Colonic mucosa (tissue), 4 donors: Measurements from ENCODE around the gene VIT. TPM values are rescaled to one million over a fixed set of nuclear protein-coding genes. Genes with fewer than 3 reads are reported as not detected.

ENCODE experiments used
- DNase-seq: peaks from one replicate; pipeline ENCODE4 v3.0.0-alpha.2; 2020
- H3K27ac ChIP-seq: fragments of 200-600 bp; one replicate; pipeline ENCODE4 v1.8.0; 2021
- H3K27me3 ChIP-seq: fragments of 200-600 bp; one replicate; pipeline ENCODE4 v1.8.0; 2021
- H3K36me3 ChIP-seq: fragments of 200-600 bp; one replicate; pipeline ENCODE4 v1.8.0; 2021
- H3K4me1 ChIP-seq: fragments of 200-600 bp; one replicate; pipeline ENCODE4 v1.8.0; 2021; ENCODE audit warnings: mild to moderate bottlenecking
- H3K4me3 ChIP-seq: fragments of 200-600 bp; one replicate; pipeline ENCODE4 v1.8.0; 2021
- H3K9ac ChIP-seq, 2 donors: one replicate each; pipeline ENCODE4 v1.7.0; 2013; ENCODE audit warnings: control low read depth in 2 of 2, low read depth in 2 of 2, low read length in 2 of 2
- H3K9me3 ChIP-seq: fragments of 200-600 bp; one replicate; pipeline ENCODE4 v1.8.0; 2021
- CTCF ChIP-seq: fragments of 200-600 bp; IDR thresholded peaks from one replicate; pipeline ENCODE4 v1.8.0; 2022; ENCODE audit warnings: antibody characterized with exemption, mild to moderate bottlenecking
- intact Hi-C: fragments of 100-400 bp; cut with DNase I; formaldehyde crosslinking; loops from one replicate; pipeline ENCODE4 v1.14.1; 2022
- total RNA-seq, 2 donors: library from RNA; stranded (reverse); fragmentation: NEBNext Ultra II Directional in 1 of 2; extraction: Animal tissue kit (Norgen Biotek cat#: 25700) in 1 of 2; gene quantifications; one replicate each; pipeline ENCODE4 v1.2.1, GENCODE V29; 2021
- donor health status: healthy.
- donor health status: DM: no; HTN: no; CAD: no.
- donor health status: DM: no; HTN: no; CAD: no.

VIT gene
- total RNA-seq, 2 donors from 2014 or later = 0.20 to 0.21 TPM

DNA sequence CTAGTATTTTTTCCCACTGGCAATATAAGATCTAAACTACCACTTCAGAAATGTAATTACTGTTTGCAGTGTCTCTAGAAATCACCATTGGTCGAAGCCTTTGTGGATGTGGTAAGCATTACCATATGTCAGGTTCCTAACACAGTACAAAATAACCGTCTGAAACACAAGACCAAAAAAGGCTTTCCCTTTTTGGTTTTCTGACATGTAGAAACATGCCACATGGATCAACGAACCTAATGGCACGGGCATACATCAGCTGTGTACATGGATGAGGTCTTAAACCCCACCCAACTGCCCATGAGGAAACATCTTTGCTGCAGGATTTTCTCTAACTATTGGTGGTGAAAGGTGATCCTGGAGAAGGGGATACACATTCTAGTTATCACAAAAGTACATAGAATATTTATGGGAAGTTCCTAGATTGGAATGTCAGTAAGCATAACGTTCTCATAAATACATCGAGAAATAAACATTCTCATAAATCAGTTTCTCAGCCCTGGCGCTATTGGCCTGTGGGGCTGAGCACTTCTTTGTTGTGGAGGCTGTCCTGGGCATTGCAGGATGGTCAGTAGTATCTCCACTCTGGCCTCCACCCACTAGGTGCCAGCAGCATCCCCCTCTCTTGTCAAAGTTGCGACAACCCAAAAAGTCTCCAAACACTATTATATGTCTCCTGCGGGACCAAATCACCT is 9.0 kb downstream of the VIT start:
- TF ChIP-seq CTCF = no peak
- Histone ChIP-seq H3K4me1 (no peaks in the 10 kb centered on the region), H3K9me3 (no peaks in the 10 kb centered on the region), H3K27ac (no peak overlapping the region), H3K9ac (no peak overlapping the region), H3K27me3 (no peaks in the 10 kb centered on the region), H3K36me3 (no peaks in the 10 kb centered on the region), H3K4me3 (no peak overlapping the region)
- intact Hi-C loops = no loop called here
- no peak for DNase-seq

GRCh38 chr2:36706021-36706876 is 9.7 kb downstream of the VIT start:
- Histone ChIP-seq H3K9ac (no peak overlapping the region), H3K36me3 (no peaks in the 10 kb centered on the region), H3K27ac (no peak overlapping the region), H3K4me3 (no peak overlapping the region), H3K9me3 (no peaks in the 10 kb centered on the region), H3K27me3 (no peaks in the 10 kb centered on the region), H3K4me1 (no peaks in the 10 kb centered on the region)
- intact Hi-C loops = no loop called here
- no peak for TF ChIP-seq CTCF
- DNase-seq = no peak

DNA sequence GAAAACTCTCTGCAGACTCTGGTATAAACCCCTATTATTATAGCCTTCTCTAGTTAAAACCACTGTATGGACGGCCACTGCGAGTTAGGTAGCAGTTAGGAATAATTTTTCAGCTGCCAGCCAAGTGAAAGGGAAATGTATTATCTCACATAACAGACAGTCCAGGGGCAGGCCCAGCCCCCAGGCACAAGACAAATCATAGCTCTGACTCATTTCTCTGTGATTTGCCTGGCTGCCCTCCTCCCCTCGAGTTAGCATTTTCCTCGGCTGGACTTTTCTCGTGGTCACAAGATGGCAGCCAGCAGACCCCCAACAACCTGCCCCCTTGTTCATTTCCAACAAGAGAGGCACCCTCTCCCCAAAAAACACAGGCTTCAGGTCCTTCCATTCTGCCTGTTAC is 10.5 kb downstream of the VIT start:
- no peak overlapping the region for H3K9ac ChIP-seq
- H3K4me3 ChIP-seq = no peak overlapping the region
- no peak for TF ChIP-seq CTCF
- DNase-seq = no peak
- no peak overlapping the region for H3K27ac ChIP-seq
- intact Hi-C loops = no loop called here
- H3K4me1 ChIP-seq = no peaks in the 10 kb centered on the region
- H3K27me3 ChIP-seq = no peaks in the 10 kb centered on the region
- no peaks in the 10 kb centered on the region for H3K36me3 ChIP-seq
- H3K9me3 ChIP-seq = no peaks in the 10 kb centered on the region

DNA sequence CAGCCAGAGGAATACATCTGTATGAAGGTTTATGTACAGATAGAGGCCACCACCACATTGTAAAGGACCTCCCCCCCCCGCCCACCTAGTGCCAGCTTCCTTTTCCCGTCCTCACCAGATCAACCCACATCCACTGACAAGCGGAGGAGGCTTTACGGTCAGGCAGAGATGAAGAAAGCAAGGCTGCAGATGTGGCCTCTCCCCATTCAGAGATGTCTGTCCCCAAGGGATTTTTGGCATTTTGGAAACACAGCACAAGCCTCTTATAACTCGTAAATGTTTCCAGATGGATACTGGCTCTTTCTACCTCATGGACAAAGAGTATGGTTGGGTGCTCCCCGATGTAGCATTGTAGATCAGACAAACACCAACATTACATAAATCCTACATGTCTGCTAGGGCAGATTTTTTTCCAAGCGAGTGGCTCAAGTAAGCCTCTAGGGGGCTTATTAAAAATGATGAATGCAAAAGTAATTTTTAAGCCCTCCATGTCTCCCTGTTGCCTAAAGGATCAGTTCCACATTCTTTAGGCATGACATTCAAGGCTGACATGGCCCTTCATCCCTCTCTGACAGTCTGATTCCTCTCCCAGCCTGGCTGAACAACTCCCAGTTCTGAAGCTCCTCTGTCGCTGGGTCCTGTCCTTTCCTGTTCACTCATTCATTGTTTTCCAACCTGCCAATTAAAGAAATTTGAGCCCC is 11.7 kb downstream of the VIT start:
- no peak overlapping the region for H3K27ac ChIP-seq
- no peaks in the 10 kb centered on the region for H3K9me3 ChIP-seq
- no peak overlapping the region for H3K9ac ChIP-seq
- TF ChIP-seq CTCF = no peak
- H3K36me3 ChIP-seq = no peaks in the 10 kb centered on the region
- no peaks in the 10 kb centered on the region for H3K27me3 ChIP-seq
- no peaks in the 10 kb centered on the region for H3K4me1 ChIP-seq
- DNase-seq = no peak
- no peak overlapping the region for H3K4me3 ChIP-seq
- intact Hi-C loops = no loop called here

- Histone ChIP-seq H3K9me3 (no peaks in the 10 kb centered on the region), H3K4me3 (no peak overlapping the region), H3K27me3 (no peaks in the 10 kb centered on the region), H3K9ac (no peak overlapping the region), H3K4me1 (no peaks in the 10 kb centered on the region), H3K27ac (no peak overlapping the region), H3K36me3 (no peaks in the 10 kb centered on the region)
- TF ChIP-seq CTCF = no peak
- no peak for DNase-seq
- intact Hi-C loops = no loop called here
Measured at GRCh38 chr2:36710858-36711515, 14.5 kb downstream of the VIT start.
